Ishikawa (cell line): ENCODE data around the gene KIAA0513.

Experiments
- CEBPB ChIP-seq: IDR thresholded peaks from 2 replicates; pipeline ENCODE4 v1.6.1; 2012
- CREB1 ChIP-seq: IDR thresholded peaks from 2 replicates; pipeline ENCODE4 v1.6.1; 2012; ENCODE audit warnings: low read depth
- EGR1 ChIP-seq: IDR thresholded peaks from 2 replicates; pipeline ENCODE4 v1.6.1; 2012
- EP300 ChIP-seq: IDR thresholded peaks from 2 replicates; pipeline ENCODE4 v1.6.1; 2012; ENCODE audit warnings: borderline replicate concordance
- NFIC ChIP-seq: IDR thresholded peaks from 2 replicates; pipeline ENCODE4 v1.6.1; 2012
- YY1 ChIP-seq: IDR thresholded peaks from 2 replicates; pipeline ENCODE4 v1.6.1; 2012; ENCODE audit warnings: low read depth
- TF ChIP-seq, protein P1 (sequence below): IDR thresholded peaks from 2 replicates; pipeline ENCODE4 v1.6.1; 2012

DNA sequence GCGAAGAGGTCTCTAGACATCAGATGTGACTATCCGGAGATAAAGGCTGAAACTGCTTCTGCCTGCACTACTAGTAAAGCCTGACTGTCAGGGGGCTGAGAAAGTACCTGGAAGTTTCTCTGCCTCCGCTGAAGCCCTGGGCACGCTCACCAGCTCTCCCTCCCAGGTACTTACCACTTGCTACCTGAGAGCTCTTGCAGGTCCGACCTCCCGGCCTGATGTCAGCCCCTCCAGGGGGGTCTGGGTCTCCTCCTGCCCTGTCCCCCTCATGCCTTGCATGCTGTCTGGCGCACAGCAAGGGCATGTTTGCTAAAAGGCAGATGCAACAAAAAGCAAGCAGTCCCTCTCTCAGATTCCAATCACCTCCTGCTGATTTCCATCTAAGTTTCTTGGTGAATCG, 33.7 kb upstream of the KIAA0513 start:
- TF ChIP-seq CREB1, result no peak
- TF ChIP-seq CEBPB, result no peak
- TF ChIP-seq EGR1, result no peak
- TF ChIP-seq EP300, result no peak
- TF ChIP-seq, protein P1, sequence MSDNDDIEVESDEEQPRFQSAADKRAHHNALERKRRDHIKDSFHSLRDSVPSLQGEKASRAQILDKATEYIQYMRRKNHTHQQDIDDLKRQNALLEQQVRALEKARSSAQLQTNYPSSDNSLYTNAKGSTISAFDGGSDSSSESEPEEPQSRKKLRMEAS, result no peak
- TF ChIP-seq NFIC, result no peak
- no peak for TF ChIP-seq YY1
